Neutrophil (primary cell): ENCODE measurements around the gene ANKRD7.

Experiments
- H3K27ac ChIP-seq: fragments of 200-600 bp; sonication (generic); 2 replicates; pipeline ENCODE4 v1.5.1; 2016; ENCODE audit warnings: mild to moderate bottlenecking, moderate library complexity
- H3K27me3 ChIP-seq: fragments of 200-600 bp; sonication (generic); 2 replicates; pipeline ENCODE4 v1.6.0; 2016; ENCODE audit warnings: mild to moderate bottlenecking
- H3K36me3 ChIP-seq: fragments of 200-600 bp; sonication (generic); 2 replicates; pipeline ENCODE4 v1.5.1; 2017
- H3K4me1 ChIP-seq, 2 experiments: fragments of 200-600 bp in 1 of 2; sonication (generic) in 1 of 2; 1 replicate in 1 of 2; 2 replicates in 1 of 2; pipeline versions ENCODE4 v1.5.1 to v1.6.1; 2013 to 2016; ENCODE audit warnings: low read depth in 1 of 2, low read length in 1 of 2, mild to moderate bottlenecking in 1 of 2, moderate library complexity in 1 of 2; ENCODE audit not compliant: control insufficient read depth in 1 of 2, insufficient read depth in 1 of 2
- H3K4me3 ChIP-seq, 2 experiments: fragments of 200-600 bp in 1 of 2; sonication (generic) in 1 of 2; 1 replicate in 1 of 2; 2 replicates in 1 of 2; pipeline ENCODE4 v1.5.1; 2013 to 2016; ENCODE audit warnings: low read depth in 1 of 2, low read length in 1 of 2, mild to moderate bottlenecking in 1 of 2, moderate library complexity in 1 of 2
- H3K9me3 ChIP-seq: fragments of 200-600 bp; sonication (generic); 2 replicates; pipeline ENCODE4 v1.5.1; 2016
- CTCF ChIP-seq: fragments of 200-600 bp; sonication (generic); IDR thresholded peaks from 2 replicates; pipeline ENCODE4 v1.5.1; 2016; ENCODE audit warnings: antibody characterized with exemption

The ANKRD7 gene

GRCh38 chr7:118183786-118184564 lies 40.5 kb upstream of the ANKRD7 start, which contains the start of gene LSM8:
TSS of gene LSM8 (plus strand) at chr7:118184164. CDS start at chr7:118184224, 60 bp downstream.
- Histone ChIP-seq H3K27ac (peak within 1 kb of the TSS; percentile 93), H3K27me3 (no peaks in the 10 kb centered on the region), H3K9me3 (no peaks in the 10 kb centered on the region), H3K4me3 (peak within 1 kb of the TSS; percentile 79 to 89), H3K4me1 (peaks cover 5 to 22% of the 10 kb centered on the region in 2 experiments), H3K36me3 (peaks cover 16% of the 10 kb centered on the region)
- TF ChIP-seq CTCF = peak; percentile 52

- peaks cover 5 to 22% of the 10 kb centered on the region in 2 experiments for H3K4me1 ChIP-seq
- H3K36me3 ChIP-seq = peaks cover 21% of the 10 kb centered on the region
- peak overlapping the region; percentile 93 for H3K27ac ChIP-seq
- no peaks in the 10 kb centered on the region for H3K9me3 ChIP-seq
- no peaks in the 10 kb centered on the region for H3K27me3 ChIP-seq
- H3K4me3 ChIP-seq = peak overlapping the region; percentile 79 to 89
- TF ChIP-seq CTCF = no peak
These were observed 40.0 kb upstream of the ANKRD7 start for GRCh38 chr7:118184565-118184940.

- Histone ChIP-seq H3K4me1 (peaks cover 5 to 22% of the 10 kb centered on the region in 2 experiments), H3K4me3 (no peak overlapping the region), H3K9me3 (no peaks in the 10 kb centered on the region), H3K27ac (no peak overlapping the region), H3K27me3 (no peaks in the 10 kb centered on the region), H3K36me3 (peaks cover 23% of the 10 kb centered on the region)
- TF ChIP-seq CTCF = no peak
These were observed 39.2 kb upstream of the ANKRD7 start for GRCh38 chr7:118185163-118185860.

GRCh38 chr7:118186501-118186900 lies 38.0 kb upstream of the ANKRD7 start:
- Histone ChIP-seq H3K9me3 (no peaks in the 10 kb centered on the region), H3K4me3 (no peak overlapping the region), H3K27ac (no peak overlapping the region), H3K27me3 (no peaks in the 10 kb centered on the region), H3K36me3 (peaks cover 34% of the 10 kb centered on the region), H3K4me1 (peaks cover 5 to 22% of the 10 kb centered on the region in 2 experiments)
- TF ChIP-seq CTCF = no peak

- no peak for TF ChIP-seq CTCF
- no peak overlapping the region for H3K4me3 ChIP-seq
These were observed 29.9 kb upstream of the ANKRD7 start for GRCh38 chr7:118194571-118194970.

More at GRCh38 chr7:118194571-118194970, 29.9 kb upstream of the ANKRD7 start:
- no peaks in the 10 kb centered on the region for H3K9me3 ChIP-seq
- H3K36me3 ChIP-seq = peaks cover 27% of the 10 kb centered on the region
- H3K4me1 ChIP-seq = no peaks in the 10 kb centered on the region
- no peak overlapping the region for H3K27ac ChIP-seq
- no peaks in the 10 kb centered on the region for H3K27me3 ChIP-seq
